ENCODE results near the gene LYPD4.
A peak's percentile ranks its signal among the peaks of the same experiment; 100 is the strongest.
"Not testable (repeated sequence)": the region's sequence is repeated elsewhere in the genome, so short reads cannot be mapped to it uniquely, and the experiment has no call there.

The LYPD4 gene, protein sequence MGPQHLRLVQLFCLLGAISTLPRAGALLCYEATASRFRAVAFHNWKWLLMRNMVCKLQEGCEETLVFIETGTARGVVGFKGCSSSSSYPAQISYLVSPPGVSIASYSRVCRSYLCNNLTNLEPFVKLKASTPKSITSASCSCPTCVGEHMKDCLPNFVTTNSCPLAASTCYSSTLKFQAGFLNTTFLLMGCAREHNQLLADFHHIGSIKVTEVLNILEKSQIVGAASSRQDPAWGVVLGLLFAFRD

DNA sequence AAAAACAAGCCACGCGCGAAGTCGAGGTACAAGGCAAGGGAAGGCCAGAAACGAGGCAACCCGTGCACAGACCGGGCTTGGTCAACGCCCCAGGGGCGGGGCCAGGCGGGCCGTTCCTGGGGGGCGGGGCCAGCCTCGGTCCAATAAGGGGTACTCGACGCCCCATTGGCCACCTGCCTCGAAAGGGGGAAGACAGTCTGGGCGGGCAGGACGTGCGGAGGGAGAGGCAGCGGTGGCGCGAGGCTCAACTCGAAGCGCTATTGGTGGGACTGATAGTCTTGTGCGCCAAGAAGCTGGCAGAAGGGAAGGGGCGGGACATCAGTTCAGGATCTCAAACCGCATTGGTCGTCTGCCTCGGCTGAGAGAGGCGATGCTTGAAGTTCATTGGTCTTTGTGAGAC lies at the start of gene LYPD4:
LYPD4 (minus strand) TSS at position 83 of the 400 bp plus-strand sequence. CDS start 5,398 bp downstream, outside the sequence.
- DNase-seq: no peak

DNA sequence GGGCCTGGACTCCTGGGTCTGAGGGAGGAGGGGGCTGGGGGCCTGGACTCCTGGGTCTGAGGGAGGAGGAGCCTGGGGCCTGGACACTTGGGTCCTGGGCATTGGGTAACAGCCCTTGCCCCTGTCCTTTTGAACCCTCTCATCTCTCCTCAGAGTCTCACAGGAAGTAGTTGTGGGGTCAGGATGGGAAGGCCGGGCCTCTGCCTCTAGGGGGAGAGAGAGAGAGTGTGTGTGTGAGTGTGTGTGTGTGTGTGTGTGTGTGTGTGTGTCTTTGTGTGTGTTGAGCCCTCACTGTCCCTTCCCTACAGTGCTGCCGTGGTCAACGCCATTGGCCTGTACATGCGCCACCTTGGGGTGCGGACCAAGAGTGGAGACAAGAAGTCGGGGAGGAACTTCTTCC lies 49.4 kb upstream of the LYPD4 start:
- no peak for DNase-seq

DNA sequence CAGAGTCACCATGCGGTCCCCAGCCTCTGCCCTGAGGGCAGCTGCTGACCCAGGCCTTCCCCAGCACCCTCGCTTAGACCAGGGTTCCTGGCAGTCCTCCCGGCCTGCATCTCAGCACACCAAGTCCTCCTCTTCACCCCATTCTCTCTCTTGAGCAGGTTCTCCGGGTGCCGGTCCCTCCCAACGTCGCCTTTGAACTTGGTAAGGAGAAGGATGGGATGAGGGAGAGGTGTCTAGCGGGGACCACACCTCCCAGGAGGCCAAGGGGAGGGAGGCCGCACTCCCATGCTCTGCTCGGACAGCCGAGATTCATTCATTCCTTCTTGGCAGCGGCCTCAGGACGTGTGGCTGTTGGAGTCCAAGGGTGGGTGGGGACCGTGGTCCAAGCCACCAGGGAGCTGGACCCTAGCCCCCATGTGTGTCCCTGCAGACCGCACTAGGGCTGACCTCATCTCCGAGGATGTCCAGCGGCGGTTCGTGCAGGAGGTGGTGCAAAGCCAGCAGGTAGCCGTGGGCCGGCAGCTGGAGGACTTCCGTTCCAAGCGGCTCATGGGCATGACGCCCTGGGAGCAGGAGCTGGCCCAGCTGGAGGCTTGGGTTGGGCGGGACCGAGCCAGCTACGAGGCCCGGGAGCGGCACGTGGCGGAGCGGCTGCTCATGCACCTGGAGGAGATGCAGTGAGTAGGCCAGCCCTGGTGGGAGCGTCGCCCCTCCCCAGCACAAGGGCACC lies 47.9 kb upstream of the LYPD4 start:
- DNase-seq: no peak

DNA sequence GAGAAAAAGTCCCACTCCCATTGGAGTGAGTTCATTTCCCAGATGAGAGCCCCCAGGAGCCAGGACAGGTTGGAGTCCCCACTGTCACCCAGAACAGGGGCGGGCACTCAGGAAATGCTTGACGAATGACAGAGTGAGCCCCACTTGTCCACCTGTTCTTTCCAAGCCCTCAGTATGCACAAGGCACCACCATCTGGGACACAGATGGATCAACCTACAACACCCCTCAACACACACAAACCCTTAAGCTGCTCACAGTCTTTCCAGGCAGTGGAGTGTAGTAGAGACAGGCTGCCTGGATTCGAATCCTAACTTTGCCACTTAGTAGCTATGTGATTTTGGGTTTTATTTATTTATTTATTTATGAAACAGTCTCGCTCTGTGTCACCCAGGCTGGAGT lies 46.5 kb upstream of the LYPD4 start:
- DNase-seq: no peak

DNA sequence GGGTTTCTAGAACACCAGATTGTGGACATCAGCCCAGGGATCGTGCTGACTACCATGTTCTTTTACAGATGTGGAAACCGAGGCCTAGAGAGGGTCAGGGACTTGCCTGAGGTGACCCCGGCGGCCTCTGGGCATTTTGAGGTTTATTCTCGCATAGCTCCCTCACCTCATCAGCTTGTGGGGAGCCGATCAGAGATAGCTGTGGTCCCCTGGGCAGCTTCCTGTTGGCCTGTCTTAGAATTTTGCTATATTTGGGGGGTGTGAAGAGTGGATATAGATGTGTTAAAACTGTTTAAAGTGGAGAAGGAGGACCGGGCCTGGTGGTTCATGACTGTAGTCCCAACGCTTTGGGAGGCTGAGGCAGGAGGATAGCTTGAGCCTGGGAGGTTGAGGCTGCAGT lies 45.4 kb upstream of the LYPD4 start:
- DNase-seq: no peak

DNA sequence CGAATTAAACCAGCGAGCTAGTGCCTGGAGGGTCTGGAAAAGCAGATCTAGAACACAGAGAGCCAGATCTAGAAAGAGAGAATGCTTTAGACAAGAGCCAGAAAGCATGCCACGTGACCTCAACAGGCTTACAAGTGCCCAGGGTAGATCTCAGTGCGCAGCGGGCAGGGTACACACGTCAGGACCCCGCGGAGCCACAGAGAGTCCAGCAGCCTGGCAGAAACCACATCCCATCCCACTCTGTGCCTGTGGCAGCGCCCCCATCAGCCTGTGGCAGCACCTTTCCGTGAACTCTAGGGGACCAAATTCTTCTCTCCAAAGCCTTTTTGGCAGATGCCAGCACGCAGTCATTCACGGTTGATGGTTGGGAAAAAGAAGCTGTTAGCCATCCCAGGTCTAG lies 44.4 kb upstream of the LYPD4 start:
- no peak for DNase-seq

DNA sequence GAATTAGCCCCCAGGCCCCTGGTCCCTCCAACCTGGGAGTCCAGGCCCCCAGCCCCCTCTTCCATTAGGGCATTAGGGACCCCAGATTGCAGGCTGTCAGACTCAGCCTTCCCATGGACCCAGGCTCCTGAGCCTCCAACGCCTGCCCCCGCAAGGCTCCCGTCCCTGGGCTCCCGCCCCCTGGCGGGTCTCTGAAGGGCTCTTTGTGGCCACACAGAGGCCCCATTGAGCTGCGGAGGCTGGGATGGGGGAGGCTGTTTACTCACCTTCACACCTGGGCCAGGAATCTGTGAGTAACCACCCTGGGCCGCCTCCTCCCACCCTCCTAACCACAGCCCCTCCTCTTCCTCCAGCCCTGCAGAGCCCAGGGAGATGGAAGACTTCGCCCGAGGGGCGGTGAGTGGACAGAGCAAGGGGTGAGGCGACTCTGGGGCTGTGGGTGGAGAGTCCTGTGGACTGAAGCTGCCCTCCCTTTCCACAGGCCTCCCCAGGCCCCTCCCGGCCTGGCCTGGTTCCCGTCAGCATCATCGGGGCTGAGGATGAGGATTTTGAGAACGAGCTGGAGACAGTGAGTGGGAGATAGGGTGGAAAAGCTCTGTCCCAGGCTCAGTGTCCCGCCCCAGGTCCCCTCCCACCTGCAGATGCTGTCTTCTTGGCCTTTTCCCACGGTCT lies 43.4 kb upstream of the LYPD4 start:
- DNase-seq: peak; percentile 82

DNA sequence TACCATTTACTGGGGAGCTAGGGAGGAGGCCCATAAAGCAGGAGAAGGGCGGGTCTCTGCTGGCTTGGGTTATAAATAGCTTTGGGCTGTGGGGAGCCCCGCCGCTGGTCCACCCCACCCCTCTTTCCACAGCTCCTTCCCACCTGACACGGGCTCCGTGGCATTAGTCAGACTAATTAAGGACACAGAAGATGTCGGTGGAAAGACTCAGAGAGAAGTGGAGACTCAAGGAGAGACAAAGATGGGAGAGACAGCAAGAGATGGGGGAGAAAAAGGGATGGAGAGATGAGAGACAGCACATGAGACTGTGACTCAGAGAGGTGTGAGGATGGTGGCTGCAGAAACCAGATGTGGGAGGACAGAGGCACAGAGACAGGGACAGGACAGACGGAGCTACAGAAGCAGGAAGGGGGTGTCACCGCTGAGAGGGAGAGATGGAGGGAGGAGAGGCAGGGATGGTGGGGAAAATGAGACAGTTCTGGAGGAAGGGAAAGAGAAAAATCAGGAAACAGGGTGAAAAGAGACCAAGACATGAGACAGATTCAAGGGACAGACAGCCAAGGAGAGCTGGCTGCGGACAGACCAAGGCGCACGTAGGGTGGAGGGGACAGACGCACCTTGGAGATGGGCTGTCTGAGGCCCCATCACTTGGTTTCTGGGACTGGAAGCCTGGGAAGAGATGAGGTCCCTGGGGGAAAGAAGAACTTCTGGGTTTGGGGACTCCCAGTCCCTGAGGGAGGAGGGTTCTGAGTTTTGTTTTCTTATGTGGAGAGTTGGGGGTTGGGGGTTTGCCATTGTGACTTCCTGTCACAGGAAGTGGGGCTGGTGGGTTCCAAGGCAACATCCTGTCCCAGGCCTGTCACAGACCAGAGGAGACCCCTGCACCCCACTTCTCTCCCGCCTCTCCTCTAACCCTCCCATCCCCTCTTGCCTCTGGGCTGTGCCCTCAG lies 42.6 kb upstream of the LYPD4 start:
- no peak for DNase-seq

DNA sequence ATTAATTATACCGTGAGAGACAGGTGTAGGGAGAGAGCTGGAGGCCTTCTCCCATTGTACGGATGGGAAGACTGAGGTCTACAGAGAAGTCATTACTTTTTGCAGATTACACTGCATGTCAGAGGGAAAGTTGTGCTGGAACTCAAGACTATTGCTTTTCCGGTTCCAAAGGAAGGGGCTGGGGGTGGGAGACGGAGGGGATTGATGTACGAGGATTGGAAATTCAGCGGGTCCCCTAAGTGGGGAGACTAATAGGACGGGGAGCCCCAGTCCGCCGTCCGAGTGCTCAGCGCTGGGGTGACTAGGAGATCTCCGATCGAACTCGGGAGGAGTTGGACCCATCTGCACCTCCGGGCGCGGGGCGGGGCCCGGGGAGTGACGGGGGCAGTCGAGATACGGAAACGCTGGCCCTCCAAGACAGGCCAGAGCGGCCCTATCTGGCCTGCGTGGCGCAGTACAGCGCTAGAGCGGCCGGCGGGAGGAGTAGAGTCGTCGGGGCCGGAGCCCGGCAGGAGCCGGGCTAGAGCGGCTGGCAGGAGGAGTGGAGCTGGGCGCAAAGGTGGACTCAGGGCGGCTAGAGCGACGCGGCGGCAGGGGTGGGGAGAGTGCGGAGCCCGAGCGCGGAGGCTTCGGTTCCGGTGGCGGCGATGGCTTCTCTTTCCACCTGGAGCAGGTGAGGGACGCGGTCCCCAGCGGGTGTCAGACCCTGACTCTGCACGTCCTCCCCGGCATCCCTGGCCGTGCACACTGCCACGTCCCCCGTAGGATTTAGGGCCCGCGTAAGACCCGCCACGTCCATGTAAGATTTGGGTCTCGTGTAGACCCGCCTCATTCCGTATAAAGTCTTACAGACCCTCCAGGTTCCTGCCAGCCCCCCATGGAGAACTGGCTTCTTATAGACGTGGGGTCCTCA lies 39.6 kb upstream of the LYPD4 start:
- DNase-seq: peak; percentile 74

DNA sequence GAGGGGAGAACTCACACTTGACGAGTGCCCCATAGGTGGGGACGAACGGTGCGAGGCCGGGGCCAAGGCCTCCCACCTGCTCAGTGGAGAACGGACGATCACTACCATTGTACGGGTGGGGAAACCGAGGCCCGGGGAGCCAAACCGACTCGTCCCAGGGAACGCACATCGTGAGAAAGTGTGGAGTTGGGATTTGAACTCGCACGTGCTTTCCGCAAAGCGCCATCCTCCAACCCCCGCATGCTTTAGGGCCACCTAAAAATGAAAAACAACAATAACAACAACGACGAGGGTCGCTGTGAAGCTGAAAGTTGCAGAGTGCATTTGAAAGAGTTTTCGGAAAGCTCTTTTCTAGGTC lies 39.0 kb upstream of the LYPD4 start:
- DNase-seq: no peak

DNA sequence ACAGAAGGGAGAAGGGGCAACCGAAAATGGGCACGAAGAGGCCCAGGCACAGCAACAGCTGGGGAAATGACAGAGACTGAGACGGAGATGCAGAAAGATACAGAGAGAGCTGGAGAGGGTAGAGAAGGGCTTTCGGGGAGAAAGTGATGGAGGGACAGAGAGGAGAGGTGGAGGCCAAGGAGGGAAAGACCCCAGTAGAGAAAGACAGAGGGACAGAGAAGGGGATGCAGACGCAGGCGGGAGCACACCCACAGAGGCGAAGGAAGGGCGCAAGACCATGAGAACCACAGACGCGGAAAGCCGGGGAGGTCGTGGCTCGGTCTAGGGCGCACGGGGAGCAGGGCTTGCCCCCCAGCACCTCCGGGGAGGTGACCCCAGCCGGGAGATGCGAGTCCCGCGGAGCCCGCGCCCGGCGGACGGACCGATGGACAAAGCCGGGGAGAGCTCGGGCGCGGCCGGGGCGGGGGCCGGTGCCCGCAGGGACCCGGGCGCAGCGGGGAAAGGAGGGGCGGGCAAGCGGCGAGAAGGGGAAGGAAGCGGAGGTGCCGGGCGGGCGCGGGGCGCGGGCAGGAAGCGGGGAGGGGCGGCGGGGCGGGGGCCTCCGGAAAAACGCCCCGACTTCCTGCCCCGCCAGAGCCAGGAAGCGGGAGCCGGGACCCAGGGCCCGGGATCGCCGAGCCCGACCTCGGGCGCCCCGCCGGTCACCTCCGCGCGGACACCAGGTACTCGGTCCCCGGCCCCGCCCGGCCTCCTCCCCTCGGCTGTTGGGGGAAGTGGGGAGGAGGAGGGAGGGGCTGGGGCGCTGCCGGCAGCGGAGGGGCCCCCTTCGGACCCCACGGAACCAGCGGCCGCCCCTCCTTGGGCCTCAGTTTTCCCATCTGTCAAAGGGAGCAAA lies 38.3 kb upstream of the LYPD4 start, which contains the start of gene ARHGEF1:
ARHGEF1 (plus strand) TSS at position 617 of the 895 bp plus-strand sequence. CDS start 4,899 bp downstream, outside the sequence.
- DNase-seq: peak; percentile 46

DNA sequence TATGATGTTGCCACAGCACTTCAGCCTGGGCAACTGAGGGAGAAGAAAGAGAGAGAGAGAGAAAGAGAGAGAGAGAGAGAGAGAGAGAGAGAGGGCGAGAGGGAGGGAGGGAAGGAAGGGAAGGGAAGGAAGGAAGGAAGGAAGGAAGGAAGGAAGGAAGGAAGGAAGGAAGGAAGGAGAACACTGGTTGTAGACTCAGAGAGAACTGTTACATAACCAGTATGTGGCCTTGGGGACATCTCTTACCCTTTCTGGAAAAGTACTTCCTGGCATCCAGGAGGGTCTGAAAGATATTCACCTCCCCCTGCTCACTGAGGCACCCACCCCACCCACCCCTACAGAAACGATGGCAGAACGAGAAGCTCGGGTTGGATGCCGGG lies 35.8 kb upstream of the LYPD4 start:
- no peak for DNase-seq

DNA sequence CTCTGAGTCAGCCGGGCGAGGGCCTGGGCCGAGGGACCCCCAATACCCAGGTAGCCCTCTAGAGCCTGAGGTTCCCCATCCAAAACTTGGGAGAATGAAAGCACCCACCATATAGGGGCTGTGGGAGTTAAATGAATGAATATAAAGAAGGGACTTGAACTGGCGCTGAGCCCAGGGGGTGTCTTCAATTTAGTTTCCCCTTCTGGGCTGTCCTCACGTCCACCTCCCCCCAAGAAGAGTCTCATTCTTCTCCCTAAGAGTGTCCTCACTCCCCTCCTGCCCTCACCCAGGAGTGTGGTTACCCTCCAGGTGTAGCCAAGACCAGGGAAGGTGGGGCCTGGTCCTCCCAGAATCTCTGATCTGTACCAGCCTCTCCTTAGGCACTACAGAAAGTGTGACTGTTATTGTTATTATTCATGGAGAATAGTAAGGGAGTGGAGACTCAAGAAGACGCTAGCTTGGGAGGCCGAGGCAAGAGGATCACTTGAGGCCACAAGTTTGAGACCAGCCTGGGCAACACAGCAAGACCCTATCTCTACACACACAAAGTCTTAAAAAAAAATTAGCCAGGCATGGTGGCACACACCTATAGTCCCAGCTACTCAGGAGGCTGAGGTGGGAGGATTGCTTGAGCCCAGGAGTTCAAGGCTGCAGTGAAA lies 35.3 kb upstream of the LYPD4 start:
- no peak for DNase-seq

DNA sequence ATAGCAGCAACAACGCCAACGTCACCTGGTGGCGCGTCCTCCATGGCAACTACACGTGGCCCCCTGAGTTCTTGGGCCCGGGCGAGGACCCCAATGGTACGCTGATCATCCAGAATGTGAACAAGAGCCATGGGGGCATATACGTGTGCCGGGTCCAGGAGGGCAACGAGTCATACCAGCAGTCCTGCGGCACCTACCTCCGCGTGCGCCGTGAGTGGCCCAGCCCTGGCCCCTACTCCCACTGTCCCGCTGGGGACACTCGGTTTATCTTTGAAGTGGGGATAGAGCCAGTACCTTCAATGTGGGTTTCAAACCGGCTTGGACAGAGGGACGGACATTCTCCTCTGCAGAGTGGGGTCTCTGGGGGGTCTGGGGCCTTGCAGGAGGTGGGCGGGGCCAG lies 34.6 kb upstream of the LYPD4 start:
- DNase-seq: no peak

DNA sequence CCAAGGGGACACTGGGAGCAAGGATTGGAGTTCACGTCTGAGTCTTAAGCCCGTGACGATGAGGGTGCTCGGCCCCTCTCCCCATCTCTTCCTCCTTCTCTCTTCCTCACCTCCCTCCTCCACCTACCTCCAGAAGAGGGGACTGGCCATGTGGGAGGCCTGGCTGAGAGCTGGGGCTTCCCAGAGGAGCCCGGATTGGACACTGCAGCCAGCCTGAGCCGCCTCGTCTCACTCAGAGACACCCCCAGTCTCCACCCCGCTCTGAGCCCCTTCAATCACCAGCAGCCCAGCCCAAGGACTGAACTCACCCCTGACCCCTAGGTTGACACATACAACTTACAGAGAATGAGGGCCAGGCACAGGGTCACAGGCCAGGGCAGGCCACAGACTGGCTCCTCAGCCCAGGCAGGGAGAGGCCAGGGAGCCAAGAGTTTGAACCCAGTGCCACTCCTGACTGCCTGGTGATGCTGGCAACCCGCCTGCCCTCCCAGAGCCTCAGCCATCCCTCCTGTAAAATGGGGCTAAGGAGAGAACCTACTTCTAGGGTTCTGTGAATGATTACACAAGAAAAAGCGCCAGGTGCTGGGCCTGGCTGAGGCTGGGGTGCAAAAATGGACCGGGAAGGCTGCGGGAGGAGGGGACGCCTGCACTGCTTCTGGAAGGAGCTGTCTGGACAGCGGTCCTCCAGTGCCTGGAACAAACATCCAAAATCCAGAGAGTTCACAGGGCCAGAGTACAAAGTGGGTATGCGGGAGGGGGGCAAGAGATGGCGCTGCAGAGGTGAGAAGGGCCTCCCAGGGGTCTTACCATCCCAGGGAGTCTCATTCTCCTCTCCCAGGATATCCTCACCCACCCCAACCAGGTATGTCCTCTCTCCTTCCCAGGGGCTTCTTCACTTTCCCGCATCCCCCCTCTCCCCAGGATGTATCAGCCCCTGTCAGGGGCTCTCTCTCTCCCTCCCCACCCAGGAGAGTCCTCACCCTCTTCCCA lies 33.7 kb upstream of the LYPD4 start:
- no peak for DNase-seq

DNA sequence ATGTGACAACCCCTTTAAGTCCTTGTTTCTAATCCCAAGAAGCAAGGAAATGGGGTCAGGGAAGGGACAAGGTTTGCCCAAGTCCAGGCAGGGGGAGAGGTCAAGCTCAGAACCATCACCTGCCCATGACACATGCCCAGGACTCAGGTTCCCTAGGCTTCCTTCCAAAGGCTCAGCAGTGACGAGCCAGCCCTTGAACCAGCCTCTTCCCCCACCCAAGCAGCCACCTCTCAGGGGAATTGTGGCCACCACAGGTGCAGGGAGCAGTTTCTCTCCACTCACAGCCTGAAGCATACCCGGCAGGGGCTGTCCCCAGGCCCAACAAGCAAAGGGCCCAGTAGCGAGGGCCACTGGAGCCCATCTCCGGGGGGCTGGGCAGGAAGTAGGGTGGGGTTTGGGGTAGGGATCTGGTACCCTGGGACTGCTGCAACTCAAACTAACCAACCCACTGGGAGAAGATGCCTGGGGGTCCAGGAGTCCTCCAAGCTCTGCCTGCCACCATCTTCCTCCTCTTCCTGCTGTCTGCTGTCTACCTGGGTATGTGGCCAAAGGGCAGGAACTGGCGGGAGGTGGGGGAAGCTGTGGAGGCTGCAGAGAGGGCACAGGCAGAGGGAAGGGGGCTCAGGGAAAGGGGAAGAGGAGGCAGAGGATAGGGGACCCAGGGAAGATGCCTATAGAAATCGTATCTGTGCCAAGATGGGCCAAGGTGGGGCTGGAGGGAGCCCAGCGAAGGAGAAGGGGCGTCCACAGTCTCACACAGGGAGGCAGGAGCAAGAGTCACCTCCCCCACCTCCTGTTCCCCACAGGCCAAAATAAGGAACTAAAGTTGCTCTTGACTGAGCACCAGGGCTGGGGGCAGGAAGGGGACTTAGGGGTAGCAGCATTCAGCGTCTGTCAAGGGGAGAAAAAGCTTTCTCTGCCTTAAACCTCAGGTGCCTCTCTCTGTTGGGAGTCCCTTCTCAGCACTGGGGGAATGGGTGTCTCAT lies 32.7 kb upstream of the LYPD4 start, which contains the start of gene CD79A:
CD79A (plus strand) TSS at position 433 of the 986 bp plus-strand sequence; CDS start at position 459, 26 bp downstream.
- no peak for DNase-seq

DNA sequence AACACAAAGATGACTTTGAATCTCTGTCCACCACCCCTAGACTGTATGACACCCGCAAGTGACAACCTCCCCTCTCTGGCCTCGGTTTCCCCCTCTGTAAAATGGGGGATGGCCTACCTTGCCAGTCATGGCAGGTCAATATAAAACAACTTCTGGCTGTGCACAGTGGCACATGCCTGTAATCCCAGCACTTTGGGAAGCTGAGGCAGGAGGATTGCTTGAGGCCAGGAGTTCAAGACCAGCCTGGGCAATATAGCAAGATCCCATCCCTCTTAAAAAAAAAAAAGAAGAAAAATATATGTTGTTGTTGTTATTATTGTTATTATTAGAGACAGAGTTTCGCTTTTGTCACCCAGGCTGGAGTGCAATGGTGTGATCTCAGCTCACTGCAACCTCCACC lies 31.5 kb upstream of the LYPD4 start:
- not testable (repeated sequence) for DNase-seq
